ENCODE data around the gene GIPC2.
"Not testable (repeated sequence)": the region's sequence is repeated elsewhere in the genome, so short reads cannot be mapped to it uniquely, and the experiment has no call there.

The GIPC2 gene

DNA sequence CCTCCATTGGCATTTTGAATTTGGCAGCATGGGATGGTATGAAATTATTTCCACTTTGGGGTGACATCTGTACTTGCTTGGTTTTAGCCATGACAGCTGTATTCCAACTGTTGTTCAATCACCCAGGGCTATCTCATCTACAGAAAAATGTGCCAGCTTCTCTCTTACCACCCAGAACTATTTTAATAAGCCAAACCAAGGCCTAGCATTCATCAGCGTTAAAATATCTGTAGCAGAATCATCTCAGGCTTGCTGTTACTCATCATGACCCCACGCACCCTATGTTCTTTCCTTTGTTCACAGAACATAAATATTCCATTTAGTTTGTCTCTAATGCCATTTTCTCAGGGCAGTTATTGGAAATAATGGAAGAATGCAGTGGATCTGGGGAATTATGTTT, 49.8 kb downstream of the GIPC2 start:
- no peak for DNase-seq (ENCODE audit: low spot score)

DNA sequence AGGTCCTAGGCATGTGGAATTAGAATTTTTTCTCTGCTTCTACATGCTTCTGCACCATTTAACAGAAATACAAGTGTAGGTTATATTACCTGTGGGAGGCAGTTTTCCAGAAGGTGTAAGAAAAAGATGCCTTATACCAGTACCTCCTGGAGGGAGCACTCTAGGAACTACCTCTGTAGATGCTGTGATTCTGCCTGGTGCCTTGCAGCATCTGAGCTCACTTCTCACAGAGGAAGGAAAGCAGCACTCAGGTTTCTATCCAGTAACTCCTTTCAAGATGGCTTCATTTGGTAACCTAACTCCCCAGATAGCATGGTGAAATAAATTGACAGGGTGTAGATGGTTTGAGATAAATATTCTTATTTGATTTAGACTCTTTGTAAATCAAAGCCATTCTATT, 50.3 kb downstream of the GIPC2 start:
- DNase-seq (ENCODE audit: low spot score) = no peak

DNA sequence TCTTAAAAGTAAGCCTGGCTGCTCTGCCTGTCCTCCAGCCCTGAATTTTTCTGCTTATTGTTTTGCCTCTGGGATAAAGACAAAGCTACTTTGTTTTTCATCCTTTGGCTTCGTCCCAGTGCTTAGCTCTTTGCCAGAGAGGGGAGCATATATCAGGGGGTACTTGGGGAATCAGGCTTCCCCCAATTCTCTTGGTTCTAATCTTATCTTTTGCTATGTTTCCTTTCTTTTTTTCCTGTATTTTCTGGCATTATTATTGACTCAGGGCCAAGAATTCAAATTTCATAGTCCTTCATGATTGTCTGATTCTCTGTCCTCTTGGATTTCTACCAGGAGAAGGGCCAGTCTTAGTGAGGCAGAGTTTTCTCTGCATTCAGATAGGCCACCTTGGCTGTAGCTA, 51.2 kb downstream of the GIPC2 start:
- no peak for DNase-seq (ENCODE audit: low spot score)

DNA sequence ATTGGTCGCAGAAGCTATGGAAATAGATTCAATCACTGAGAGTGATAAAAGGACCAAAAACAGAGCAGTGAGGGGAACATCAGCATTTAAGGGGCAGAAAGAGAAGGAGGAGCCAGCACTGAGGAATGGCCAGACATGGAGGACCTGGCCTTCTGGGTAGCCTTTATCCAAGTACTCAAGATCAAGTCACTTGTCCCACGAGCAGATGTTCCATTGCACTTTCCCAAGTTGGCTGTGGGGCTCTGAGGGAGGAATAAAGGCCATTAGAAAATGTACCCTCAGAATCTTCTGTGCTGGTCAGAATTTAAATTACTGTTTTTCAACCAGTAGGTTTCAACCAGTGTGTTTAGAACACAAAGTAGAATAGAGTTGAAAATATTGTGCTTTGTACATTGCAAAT, 55.3 kb downstream of the GIPC2 start:
- DNase-seq (ENCODE audit: low spot score) = no peak

DNA sequence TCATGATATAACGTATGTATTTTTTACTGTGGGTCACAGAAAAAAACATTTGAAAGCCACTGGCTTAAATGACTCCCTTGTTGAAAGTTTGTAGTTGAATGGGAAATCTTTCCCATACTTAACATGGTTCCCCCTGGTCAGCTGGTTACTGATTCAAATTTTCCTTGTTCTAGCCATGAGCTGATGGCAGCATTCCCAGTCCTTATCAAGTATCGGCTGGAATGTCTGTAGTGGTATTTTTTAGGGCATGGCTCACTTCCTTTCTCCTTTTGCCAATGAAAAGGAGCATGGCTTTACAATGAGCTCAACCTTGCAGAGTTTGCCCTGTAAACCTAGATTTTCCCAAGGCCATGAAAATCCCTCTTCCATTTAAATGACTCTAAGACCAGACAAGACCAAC, 55.7 kb downstream of the GIPC2 start:
- DNase-seq (ENCODE audit: low spot score) = no peak

DNA sequence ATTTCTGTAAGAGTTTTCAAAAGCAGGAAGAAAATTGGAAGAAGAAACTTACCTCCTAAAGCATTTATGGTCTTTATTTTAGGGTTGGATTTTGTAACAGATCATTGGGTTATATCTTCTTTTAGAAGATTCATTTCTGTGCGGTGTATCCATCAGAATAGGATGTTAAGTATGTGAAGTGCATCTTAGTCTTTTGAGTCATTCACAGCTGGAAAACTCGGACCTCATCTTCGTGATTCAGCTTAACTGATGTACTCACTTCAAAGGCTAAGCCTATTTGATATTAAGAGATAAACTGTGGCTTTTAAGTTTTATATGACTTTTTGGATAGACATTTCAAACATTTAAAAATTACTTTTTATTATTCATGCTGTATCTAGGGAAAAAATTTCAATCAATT, 56.3 kb downstream of the GIPC2 start:
- no peak for DNase-seq (ENCODE audit: low spot score)

DNA sequence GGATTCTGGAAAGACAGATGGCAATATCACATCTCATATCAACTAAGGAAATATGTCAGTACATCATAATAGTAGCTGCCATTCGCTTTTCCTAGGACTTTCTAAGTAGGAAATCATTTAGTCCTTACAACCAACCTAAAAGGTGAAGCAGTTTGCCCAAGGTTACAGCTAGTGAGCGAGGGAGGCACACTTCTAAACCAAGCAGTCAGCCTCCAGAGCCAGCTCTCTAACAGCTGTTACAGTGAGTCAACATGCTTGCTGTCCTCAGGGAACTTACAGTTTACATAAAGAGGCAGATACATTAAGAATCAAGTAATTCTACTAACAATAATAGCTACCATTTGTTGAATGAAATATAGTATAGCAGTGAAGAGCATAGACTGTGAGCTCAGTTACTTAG, 57.1 kb downstream of the GIPC2 start:
- no peak for DNase-seq (ENCODE audit: low spot score)

DNA sequence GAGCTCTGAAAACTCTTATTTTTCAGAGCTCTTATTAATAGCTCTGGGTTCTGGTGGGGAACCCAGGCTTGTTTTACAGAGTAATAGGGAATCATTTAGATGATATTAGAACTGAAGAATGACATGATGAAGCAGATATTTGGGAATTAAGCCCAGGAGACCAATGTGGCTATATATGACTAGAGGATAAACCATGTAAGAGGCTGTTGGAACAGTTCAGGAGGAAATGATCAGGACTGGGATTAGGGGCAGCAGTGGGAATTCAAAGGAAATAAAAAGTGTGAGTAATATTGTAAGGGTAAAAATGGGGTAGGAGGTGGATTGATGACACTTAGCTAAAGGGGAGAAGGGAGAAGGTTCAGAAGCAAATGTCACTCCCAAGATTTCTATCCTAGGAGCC, 58.6 kb downstream of the GIPC2 start:
- no peak for DNase-seq (ENCODE audit: low spot score)

DNA sequence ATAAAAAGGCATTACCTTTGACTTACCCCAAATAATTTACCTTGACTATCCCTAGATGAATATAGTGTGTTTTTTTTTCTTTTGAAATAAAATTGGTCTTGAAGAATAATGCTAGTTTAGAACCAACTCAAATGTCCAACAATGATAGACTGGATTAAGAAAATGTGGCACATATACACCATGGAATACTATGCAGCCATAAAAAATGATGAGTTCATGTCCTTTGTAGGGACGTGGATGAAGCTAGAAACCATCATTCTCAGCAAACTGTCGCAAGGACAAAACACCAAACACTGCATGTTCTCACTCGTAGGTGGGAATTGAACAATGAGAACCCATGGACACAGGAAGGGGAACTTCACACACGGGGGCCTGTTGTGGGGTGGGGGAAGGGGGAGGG, 63.9 kb downstream of the GIPC2 start:
- DNase-seq (ENCODE audit: low spot score) = not testable (repeated sequence)

DNA sequence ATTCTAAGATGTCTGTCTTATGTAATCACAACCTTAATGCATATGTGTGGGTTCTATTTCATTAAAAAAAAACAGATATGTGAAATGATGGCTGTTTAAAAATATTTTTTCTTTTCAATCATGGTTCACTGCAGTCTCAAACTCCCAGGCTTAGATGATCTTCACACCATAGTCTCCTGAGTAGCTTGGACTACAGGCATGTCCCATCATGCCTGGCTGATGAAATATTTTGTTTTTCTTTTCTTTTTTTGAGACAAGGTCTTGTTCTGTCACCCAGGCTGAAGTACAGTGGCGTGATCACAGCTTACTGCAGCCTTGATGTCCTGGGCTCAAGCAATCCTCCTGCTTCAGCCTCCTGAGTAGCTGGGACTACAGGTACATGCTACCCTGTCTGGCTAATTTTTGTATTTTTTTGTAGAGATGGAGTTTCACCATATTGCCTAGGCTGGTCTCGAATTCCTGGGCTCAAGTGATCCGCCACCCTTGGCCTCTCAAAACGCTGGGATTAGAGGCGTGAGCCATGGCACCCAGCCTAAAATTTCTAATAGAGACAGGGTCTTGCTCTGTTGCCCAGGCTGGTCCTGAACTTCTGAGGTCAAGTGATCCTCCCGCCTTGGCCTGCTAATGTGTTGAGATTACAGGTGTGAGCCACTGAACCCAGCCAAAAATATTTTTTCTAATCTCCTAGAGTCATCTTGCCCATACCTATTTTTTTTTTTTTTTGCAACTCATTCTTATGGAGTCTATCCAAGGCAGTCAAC, 67.6 kb downstream of the GIPC2 start:
- DNase-seq (ENCODE audit: low spot score) = no peak

DNA sequence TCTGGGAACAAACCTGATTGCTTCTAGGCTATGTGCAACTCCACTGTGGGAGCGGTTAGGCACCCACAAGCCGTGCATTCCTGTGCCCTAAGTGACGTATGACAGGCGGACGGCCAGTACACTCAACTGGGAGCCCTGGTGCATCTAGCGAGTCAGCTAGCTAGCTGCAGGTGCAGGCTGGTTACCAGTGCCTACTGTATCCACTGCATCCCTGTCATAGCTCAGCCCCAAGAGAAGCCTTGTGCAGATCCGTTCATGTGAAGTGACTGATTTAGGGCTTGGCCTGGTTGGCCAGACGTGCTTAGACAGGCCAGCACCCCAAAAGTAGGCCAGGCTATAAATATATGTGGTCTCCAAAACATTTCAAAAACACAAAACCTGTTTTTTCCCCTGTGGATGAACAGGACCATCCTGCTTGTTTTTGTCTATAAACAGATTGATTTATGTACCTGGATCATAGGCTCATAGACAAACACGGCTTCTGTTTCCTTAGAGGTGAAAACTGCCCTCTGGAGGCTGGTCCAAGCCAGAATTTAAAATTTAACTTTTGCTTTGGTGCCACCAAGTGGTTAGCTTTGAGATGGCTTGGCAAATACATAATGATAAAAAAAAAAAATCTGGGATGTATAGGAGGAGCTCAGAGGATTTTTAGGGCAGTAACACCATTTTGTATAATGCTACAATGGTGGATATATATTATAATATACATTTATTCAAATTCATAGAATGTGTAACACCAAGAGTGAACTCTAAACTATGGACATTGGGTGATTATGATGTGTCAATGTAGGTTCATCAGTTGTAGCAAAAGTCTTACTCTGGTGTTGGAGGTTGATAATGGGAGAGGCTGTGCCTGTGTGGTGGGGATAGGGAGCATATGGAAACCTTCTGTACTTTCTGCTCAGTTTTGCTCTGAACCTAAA, 68.5 kb downstream of the GIPC2 start:
- DNase-seq (ENCODE audit: low spot score) = peak; percentile 83

DNA sequence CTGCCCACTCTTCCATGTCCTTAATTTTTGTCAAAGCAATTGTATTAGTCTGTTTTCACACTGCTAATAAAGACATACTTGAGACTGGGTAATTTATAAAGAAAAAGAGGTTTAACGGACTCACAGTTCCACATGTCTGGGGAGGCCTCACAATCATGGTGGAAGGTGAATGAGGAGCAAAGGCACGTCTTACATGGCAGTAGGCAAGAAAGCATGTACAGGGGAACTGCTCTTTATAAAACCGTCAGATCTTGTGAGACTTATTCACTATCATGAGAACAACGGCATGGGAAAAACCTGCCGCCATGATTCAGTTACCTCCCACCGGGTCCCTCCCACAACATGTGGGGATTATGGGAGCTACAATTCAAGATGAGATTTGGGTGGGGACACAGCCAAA, 74.7 kb downstream of the GIPC2 start:
- DNase-seq (ENCODE audit: low spot score) = not testable (repeated sequence)

DNA sequence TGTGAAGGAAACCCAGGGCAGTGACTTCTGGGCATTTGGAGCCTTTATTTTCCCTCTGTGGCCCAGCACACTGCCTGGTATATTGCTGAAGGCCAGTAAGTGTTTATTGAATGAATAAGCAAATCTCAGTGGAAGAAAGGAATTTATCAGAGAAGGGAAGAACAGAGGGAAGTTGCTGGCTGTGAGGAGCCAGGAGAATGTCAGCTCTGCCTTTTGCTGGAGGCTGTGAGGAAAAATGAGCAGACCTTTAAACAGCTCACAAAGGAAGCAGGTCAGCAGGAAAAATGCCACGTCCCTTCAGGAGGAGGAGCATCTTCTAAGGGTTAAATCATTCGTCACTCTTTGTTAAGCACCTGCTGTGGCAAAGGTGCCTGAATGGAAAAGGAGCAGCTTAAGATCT, 75.9 kb downstream of the GIPC2 start:
- DNase-seq (ENCODE audit: low spot score) = no peak

DNA sequence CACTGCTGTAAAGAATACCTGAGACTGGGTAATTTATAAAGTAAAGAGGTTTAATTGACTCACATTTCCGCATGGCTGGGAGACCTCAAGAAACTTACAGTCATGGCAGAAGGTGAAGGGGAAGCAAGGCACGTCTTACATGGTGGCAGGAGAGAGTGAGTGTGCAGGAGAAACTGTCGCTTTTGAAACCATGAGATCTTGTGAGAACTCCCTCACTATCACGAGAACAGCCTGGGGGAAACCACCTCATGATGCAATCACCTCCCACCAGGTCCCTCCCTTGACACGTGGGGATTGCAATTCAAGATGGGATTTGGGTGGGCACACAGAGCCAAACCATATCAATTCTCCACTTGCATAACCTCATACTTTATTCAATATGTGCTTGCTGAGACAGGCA, 76.6 kb downstream of the GIPC2 start:
- DNase-seq (ENCODE audit: low spot score) = no peak

DNA sequence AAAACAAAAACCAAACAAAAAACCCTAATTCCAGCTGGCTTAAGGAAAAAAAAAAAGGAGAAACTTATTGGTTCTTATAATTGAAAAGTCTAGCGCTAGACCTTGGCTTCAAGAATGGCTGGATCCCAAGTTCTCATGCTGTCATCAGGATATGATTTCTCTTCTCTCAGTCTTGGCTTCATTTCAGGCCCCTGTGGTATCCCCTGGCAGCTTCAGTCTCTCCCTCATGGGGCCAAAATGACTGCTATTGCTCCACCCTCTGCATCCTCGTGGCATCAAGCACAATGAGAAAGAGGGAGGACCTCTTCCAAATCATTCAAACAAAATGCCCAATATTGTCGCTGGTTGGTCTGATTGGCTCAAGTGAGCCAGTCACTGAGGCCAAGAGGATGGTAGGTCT, 80.7 kb downstream of the GIPC2 start:
- no peak for DNase-seq (ENCODE audit: low spot score)

DNA sequence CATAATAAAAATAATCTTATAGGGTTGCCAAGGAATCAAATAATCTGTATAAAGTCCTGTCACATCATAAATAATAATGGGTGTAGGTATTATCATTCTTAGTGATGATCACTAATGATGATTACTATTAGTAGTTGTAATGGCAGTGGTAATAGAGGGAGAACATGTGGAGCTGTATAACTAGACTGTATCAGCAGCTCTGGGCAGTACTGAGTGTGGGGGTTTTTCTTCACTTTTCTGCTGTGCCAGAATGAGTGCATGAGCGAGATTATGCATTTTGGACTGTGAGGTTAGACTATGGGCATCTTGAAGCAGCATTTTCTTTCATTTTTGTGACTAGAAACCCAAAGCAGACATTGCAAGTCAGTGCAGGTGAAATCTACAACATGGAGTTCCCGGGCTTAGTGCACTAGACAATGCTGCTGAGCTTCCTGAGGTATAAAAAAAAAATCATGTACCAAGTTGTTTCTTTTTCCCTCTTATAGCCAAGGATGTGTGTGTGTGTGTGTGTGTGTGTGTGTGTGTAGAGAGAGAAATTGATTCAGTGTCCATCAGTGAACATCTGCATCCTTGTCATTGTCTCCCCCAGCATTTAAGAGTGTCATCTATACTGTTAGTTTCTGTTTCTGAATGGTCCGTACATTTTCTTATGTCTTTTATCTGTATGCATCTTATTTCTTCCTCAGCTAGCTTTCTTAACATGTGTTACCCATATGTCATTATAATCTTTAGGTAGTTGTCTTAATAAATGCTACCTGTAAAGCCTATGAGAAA, 86.6 kb downstream of the GIPC2 start:
- no peak for DNase-seq (ENCODE audit: low spot score)

DNA sequence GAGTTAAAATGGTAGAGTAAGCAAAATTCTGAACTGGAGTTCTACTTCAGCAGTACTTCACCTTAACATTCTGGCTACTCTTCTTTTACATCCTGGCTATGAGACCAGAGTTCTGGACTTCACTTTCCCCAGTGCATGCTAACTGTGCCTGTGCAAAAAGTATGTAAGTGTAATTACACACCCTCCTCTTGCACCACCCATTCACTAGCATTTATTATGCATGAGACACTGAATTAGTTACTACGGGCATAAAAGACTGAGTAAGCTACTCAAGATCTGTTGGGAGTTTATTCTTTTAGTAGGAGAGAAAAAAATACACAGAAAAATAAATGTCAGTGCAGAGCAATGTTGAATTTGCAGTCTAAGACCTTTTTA, 87.2 kb downstream of the GIPC2 start:
- DNase-seq (ENCODE audit: low spot score) = no peak

DNA sequence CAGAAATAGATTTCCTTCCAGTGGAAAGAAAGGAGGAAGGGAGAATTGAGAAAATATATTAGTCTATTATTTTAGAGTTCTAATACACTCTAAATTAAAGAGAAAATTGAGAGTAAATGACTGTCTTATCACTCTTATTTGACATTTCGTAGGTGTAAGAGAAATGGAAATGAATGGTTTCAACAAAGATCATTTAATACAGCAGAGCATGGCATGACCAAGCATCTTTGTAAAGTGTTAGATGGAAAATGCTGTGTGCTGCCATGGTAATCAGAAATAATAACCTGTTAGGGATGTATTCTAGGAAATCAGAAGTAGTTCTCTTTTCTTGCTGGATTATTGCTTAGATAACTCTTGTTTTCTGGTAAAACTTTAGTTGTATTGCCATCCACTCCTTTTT, 90.9 kb downstream of the GIPC2 start:
- no peak for DNase-seq (ENCODE audit: low spot score)

DNA sequence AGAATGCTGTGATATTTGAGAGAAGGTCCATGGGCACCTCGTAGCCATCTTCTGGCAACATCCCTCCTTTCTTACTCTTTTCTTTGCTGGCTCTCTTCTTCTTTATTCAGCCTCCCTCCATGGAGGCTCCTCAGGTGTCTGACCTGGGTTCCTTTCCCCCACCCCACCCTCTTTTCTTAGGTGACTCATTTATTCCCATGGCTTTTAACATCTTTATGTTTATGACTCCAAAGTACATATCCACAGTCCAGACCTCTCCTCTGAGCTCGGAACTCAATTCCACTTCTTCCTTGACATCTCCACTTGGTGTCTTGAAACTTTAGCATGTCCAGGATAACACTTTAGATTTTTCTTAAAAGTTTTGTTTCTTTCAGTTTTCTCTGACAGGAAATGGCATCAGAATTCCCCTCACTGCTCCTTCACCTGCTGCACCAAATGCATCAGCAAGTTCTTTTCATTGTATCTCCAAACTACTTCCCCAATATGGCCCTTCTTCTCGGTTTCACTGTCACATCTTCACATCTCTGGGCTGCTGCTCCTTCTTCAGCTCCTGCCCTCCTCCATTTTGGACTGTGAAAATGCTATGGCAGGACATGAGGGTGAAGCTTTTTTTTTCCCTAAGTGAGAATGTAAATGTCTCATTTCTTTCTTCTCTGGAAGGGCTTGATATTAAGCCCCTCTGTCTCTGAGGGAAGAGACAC, 95.9 kb downstream of the GIPC2 start:
- DNase-seq (ENCODE audit: low spot score) = no peak

DNA sequence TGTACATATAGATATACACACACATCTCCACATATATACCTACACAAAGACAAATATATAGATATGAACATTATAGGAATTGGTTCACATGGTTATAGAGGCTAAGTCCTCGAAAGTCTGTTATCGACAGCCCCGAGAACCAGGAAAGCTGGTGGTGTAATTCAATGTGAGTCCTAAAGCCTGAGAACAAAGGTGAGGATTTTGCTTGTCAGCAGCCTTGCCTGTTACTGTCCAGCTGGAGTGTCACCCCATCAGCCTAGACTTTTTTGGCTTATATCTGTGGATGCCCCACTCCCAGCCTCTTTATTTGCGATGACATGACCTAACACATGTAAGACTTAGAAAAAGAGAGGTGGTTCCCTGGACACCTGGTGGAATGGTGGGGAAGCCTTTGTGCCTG, 97.0 kb downstream of the GIPC2 start:
- DNase-seq (ENCODE audit: low spot score) = no peak

DNA sequence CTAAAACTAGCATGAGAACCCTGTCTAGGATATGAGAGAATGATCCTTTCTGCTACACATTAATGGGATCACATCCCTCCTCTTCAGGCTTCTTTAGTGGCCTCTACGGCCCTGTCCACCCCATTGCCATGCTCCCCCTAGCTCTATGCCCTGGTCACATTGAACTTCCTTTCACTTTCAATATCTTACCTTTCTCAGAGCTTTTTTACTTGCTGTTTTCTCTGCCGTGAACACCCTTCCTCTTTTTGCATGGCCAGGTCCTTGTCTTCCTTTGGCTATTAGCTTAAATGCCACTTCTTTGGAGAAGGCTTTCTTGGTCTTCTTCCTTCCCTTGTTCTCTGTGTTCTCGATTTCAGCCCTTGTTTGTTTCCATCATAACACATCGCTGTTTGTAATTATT, 97.4 kb downstream of the GIPC2 start:
- peak; percentile 32 for DNase-seq (ENCODE audit: low spot score)

DNA sequence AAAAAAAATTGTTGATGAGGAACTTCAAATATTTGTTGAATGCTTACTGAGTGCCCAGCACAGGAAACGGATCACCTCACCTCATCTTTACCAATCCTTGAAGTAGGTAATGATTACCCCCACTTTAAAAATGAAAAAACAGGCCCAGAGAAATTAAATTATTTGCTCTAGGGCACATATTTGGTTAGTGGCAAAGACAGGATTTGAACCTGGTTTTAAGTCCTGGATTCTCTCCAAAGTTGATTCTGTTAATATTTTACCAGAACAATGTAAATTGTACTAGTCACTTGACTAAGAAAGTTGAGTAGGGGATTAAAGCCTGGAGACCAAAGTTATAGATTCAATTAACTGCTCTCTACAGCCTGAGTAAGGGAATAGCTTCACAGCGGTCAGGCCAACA, 97.9 kb downstream of the GIPC2 start:
- no peak for DNase-seq (ENCODE audit: low spot score)

All from NAMALWA (cell line).